ENCODE results near the gene CDH20. TPM values are rescaled to one million over a fixed set of nuclear protein-coding genes. Genes with fewer than 3 reads are reported as not detected.

Gene CDH20
- total and polyA plus RNA-seq, 5 donors from 2014 or later = 0.06 to 0.25 TPM; not detected in 3

GRCh38 chr18:61553045-61553659, 219.9 kb downstream of the CDH20 start:
- H3K9me3 ChIP-seq (ENCODE audit: control insufficient read depth in 2 of 2, low read length in 2 of 2) = no peaks in the 10 kb centered on the region
- H3K27ac ChIP-seq (ENCODE audit: insufficient read depth, low read length, poor library complexity, severe bottlenecking) = no peak overlapping the region
- H3K4me3 ChIP-seq (ENCODE audit: low read depth, low read length) = no peak overlapping the region
- Mint-ChIP-seq H3K9me3 (peaks cover 0 to 3% (median 0%) of the 10 kb centered on the region in 7 donors), H3K36me3 (no peaks in the 10 kb centered on the region), H3K27ac (no peak overlapping the region), H3K27me3 (peaks cover 8% of the 10 kb centered on the region), H3K4me3 (no peak overlapping the region), H3K4me1 (peaks cover 0 to 5% (median 3%) of the 10 kb centered on the region in 4 donors)
- H3K27me3 ChIP-seq (ENCODE audit: control insufficient read depth, insufficient read depth, low read length) = no peaks in the 10 kb centered on the region
- H3K36me3 ChIP-seq (ENCODE audit: control insufficient read depth, insufficient read depth, low read length) = no peaks in the 10 kb centered on the region
- H3K4me1 ChIP-seq (ENCODE audit: control insufficient read depth, insufficient read depth, low read length, poor library complexity, severe bottlenecking) = no peaks in the 10 kb centered on the region
- no peak for ATAC-seq (ENCODE audit: low read depth in 2 of 2)
- DNase-seq = no peak

GRCh38 chr18:61554117-61554776, 221.0 kb downstream of the CDH20 start:
- peaks cover 8% of the 10 kb centered on the region for H3K27me3 Mint-ChIP-seq
- peak overlapping the region in 1 of 3 donors; percentile 81 for H3K27ac Mint-ChIP-seq
- peaks cover 0 to 5% (median 3%) of the 10 kb centered on the region in 4 donors for H3K4me1 Mint-ChIP-seq
- H3K36me3 Mint-ChIP-seq = no peaks in the 10 kb centered on the region
- H3K9me3 ChIP-seq (ENCODE audit: control insufficient read depth in 2 of 2, low read length in 2 of 2) = no peaks in the 10 kb centered on the region
- H3K4me1 ChIP-seq (ENCODE audit: control insufficient read depth, insufficient read depth, low read length, poor library complexity, severe bottlenecking) = no peaks in the 10 kb centered on the region
- H3K27ac ChIP-seq (ENCODE audit: insufficient read depth, low read length, poor library complexity, severe bottlenecking) = peak overlapping the region; percentile 41
- DNase-seq (peak in 2 of 3 donors; percentile 35 to 49), ATAC-seq (ENCODE audit: low read depth in 2 of 2) (peak; percentile 43 to 52)
- peak overlapping the region; percentile 14 to 88 (median 82) for H3K4me3 Mint-ChIP-seq
- no peaks in the 10 kb centered on the region for H3K27me3 ChIP-seq (ENCODE audit: control insufficient read depth, insufficient read depth, low read length)
- no peaks in the 10 kb centered on the region for H3K36me3 ChIP-seq (ENCODE audit: control insufficient read depth, insufficient read depth, low read length)
- H3K9me3 Mint-ChIP-seq = peaks cover 0 to 3% (median 2%) of the 10 kb centered on the region in 7 donors
- peak overlapping the region; percentile 60 for H3K4me3 ChIP-seq (ENCODE audit: low read depth, low read length)

DNA sequence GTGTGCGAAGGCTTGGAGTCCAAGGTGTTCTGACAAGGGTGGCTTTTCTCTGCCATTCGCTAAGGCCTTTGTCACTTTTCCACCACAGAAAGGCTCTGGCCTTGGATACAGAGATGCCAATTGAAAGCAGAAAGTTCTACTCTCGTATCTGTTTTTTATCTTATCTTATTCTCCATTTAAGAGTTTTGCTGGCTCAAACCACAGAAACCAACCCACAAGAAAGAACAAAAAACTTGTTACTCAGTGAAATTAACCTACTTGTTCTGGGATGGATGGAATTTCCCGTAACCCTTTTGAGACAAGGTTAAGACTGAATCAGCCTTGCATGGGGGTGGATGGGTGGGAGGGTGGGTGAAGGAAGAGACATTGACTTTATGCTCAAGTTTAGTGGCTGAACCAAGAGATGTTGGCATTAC, 221.7 kb downstream of the CDH20 start:
- H3K4me3 ChIP-seq (ENCODE audit: low read depth, low read length) = peak overlapping the region; percentile 60
- DNase-seq = no peak
- Mint-ChIP-seq H3K27me3 (peaks cover 6% of the 10 kb centered on the region), H3K4me3 (peak overlapping the region in 3 of 4 donors; percentile 14 to 83 (median 80)), H3K36me3 (no peaks in the 10 kb centered on the region), H3K4me1 (peaks cover 0 to 5% (median 3%) of the 10 kb centered on the region in 4 donors), H3K9me3 (peaks cover 0 to 2% (median 1%) of the 10 kb centered on the region in 7 donors), H3K27ac (peak overlapping the region in 1 of 3 donors; percentile 81)
- H3K27ac ChIP-seq (ENCODE audit: insufficient read depth, low read length, poor library complexity, severe bottlenecking) = no peak overlapping the region
- H3K4me1 ChIP-seq (ENCODE audit: control insufficient read depth, insufficient read depth, low read length, poor library complexity, severe bottlenecking) = no peaks in the 10 kb centered on the region
- ATAC-seq (ENCODE audit: low read depth in 2 of 2) = no peak
- no peaks in the 10 kb centered on the region for H3K36me3 ChIP-seq (ENCODE audit: control insufficient read depth, insufficient read depth, low read length)
- no peaks in the 10 kb centered on the region for H3K27me3 ChIP-seq (ENCODE audit: control insufficient read depth, insufficient read depth, low read length)
- H3K9me3 ChIP-seq (ENCODE audit: control insufficient read depth in 2 of 2, low read length in 2 of 2) = no peaks in the 10 kb centered on the region

DNA sequence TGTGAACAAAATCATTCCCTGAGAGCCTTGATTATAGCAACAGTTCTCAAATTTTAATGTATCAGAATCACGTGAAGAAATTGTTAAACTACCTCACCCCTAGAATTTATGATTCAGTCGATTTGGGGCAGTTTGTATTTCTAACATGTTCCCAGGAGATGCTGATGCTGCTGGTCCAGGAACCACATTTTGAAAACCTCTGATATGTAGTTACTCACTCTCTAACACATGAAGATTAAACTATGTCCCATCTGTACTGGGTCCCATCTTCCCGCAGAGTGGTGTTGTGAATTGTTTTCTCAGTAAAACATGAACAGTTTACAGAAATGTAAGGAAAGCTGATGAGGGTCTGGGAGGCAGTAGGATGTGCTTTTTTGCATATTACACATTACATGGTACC, 223.1 kb downstream of the CDH20 start:
- ATAC-seq (ENCODE audit: low read depth in 2 of 2) (no peak), DNase-seq (no peak)
- Mint-ChIP-seq H3K36me3 (no peaks in the 10 kb centered on the region), H3K27ac (no peak overlapping the region), H3K4me1 (peaks cover 0 to 5% (median 3%) of the 10 kb centered on the region in 4 donors), H3K4me3 (no peak overlapping the region), H3K9me3 (peaks cover 0 to 5% (median 2%) of the 10 kb centered on the region in 7 donors), H3K27me3 (peaks cover 4% of the 10 kb centered on the region)
- Histone ChIP-seq H3K4me1 (ENCODE audit: control insufficient read depth, insufficient read depth, low read length, poor library complexity, severe bottlenecking) (no peaks in the 10 kb centered on the region), H3K36me3 (ENCODE audit: control insufficient read depth, insufficient read depth, low read length) (no peaks in the 10 kb centered on the region), H3K4me3 (ENCODE audit: low read depth, low read length) (no peak overlapping the region), H3K27ac (ENCODE audit: insufficient read depth, low read length, poor library complexity, severe bottlenecking) (no peak overlapping the region), H3K27me3 (ENCODE audit: control insufficient read depth, insufficient read depth, low read length) (no peaks in the 10 kb centered on the region), H3K9me3 (ENCODE audit: control insufficient read depth in 2 of 2, low read length in 2 of 2) (no peaks in the 10 kb centered on the region)

GRCh38 chr18:61556862-61557261, 223.6 kb downstream of the CDH20 start:
- Mint-ChIP-seq H3K4me1 (peaks cover 0 to 5% (median 3%) of the 10 kb centered on the region in 4 donors), H3K9me3 (peaks cover 0 to 6% (median 2%) of the 10 kb centered on the region in 7 donors), H3K36me3 (no peaks in the 10 kb centered on the region), H3K4me3 (no peak overlapping the region), H3K27ac (no peak overlapping the region), H3K27me3 (peaks cover 4% of the 10 kb centered on the region)
- no peaks in the 10 kb centered on the region for H3K9me3 ChIP-seq (ENCODE audit: control insufficient read depth in 2 of 2, low read length in 2 of 2)
- no peaks in the 10 kb centered on the region for H3K4me1 ChIP-seq (ENCODE audit: control insufficient read depth, insufficient read depth, low read length, poor library complexity, severe bottlenecking)
- H3K27me3 ChIP-seq (ENCODE audit: control insufficient read depth, insufficient read depth, low read length) = no peaks in the 10 kb centered on the region
- ATAC-seq (ENCODE audit: low read depth in 2 of 2) (no peak), DNase-seq (no peak)
- H3K36me3 ChIP-seq (ENCODE audit: control insufficient read depth, insufficient read depth, low read length) = no peaks in the 10 kb centered on the region
- H3K4me3 ChIP-seq (ENCODE audit: low read depth, low read length) = no peak overlapping the region
- H3K27ac ChIP-seq (ENCODE audit: insufficient read depth, low read length, poor library complexity, severe bottlenecking) = no peak overlapping the region

DNA sequence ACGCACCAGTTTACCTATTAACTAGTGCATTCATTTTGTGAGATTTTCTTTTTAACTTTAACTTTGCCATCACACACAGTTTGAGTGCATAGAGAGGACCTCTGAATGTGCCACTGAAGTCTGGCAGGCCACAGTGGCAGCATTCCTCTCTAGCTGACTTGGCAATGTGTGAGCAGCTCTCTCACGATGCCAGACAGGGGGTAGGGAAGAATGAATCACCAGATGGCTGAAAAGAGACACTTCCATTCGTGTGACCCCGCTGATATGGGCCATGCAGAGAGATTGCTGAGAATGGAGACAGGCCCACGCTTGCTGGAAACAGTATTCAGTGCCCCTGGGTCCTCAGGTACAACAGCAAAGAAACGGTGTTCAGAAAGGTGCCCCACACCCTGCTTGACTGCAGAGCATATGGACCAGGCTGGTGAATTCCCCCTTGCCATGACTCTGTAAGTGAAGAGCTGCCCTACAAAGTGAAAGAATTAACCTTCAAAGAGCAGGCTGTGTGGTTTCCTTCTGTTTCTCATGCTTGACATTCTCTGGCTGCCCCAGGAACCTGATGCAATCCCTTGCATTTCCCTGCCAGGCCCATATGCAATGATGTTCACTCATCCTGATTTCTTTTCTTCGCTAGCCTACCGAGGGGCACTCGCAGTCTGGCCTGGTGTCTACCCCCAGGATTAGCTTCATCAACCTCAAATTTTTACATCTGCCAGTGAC, 236.1 kb downstream of the CDH20 start:
- no peaks in the 10 kb centered on the region for H3K36me3 ChIP-seq (ENCODE audit: control insufficient read depth, insufficient read depth, low read length)
- ATAC-seq (ENCODE audit: low read depth in 2 of 2) (no peak), DNase-seq (no peak)
- no peaks in the 10 kb centered on the region for H3K9me3 ChIP-seq (ENCODE audit: control insufficient read depth in 2 of 2, low read length in 2 of 2)
- H3K27me3 Mint-ChIP-seq = peaks cover 6% of the 10 kb centered on the region
- peaks cover 2% of the 10 kb centered on the region for H3K27me3 ChIP-seq (ENCODE audit: control insufficient read depth, insufficient read depth, low read length)
- peaks cover 2 to 15% (median 6%) of the 10 kb centered on the region in 7 donors for H3K9me3 Mint-ChIP-seq
- H3K4me3 Mint-ChIP-seq = no peak overlapping the region
- H3K4me1 ChIP-seq (ENCODE audit: control insufficient read depth, insufficient read depth, low read length, poor library complexity, severe bottlenecking) = no peaks in the 10 kb centered on the region
- no peak overlapping the region for H3K4me3 ChIP-seq (ENCODE audit: low read depth, low read length)
- H3K27ac Mint-ChIP-seq = no peak overlapping the region
- H3K4me1 Mint-ChIP-seq = no peaks in the 10 kb centered on the region
- no peak overlapping the region for H3K27ac ChIP-seq (ENCODE audit: insufficient read depth, low read length, poor library complexity, severe bottlenecking)
- H3K36me3 Mint-ChIP-seq = no peaks in the 10 kb centered on the region

GRCh38 chr18:61570070-61570469, 236.8 kb downstream of the CDH20 start:
- no peak overlapping the region for H3K27ac Mint-ChIP-seq
- Histone ChIP-seq H3K36me3 (ENCODE audit: control insufficient read depth, insufficient read depth, low read length) (no peaks in the 10 kb centered on the region), H3K4me3 (ENCODE audit: low read depth, low read length) (no peak overlapping the region), H3K27me3 (ENCODE audit: control insufficient read depth, insufficient read depth, low read length) (no peaks in the 10 kb centered on the region), H3K27ac (ENCODE audit: insufficient read depth, low read length, poor library complexity, severe bottlenecking) (no peak overlapping the region), H3K9me3 (ENCODE audit: control insufficient read depth in 2 of 2, low read length in 2 of 2) (no peaks in the 10 kb centered on the region), H3K4me1 (ENCODE audit: control insufficient read depth, insufficient read depth, low read length, poor library complexity, severe bottlenecking) (no peaks in the 10 kb centered on the region)
- H3K4me1 Mint-ChIP-seq = no peaks in the 10 kb centered on the region
- ATAC-seq (ENCODE audit: low read depth in 2 of 2) (no peak), DNase-seq (no peak)
- peaks cover 6% of the 10 kb centered on the region for H3K27me3 Mint-ChIP-seq
- H3K9me3 Mint-ChIP-seq = peaks cover 2 to 15% (median 6%) of the 10 kb centered on the region in 7 donors
- H3K36me3 Mint-ChIP-seq = no peaks in the 10 kb centered on the region
- no peak overlapping the region for H3K4me3 Mint-ChIP-seq
